GM21529 (cell line): Measurements from ENCODE around the gene SHC3.

Source experiments
- ATAC-seq: cut with Tn5 transposase; IDR thresholded peaks from one replicate; pipeline ENCODE4 v1.9.1; 2021; ENCODE audit not compliant: unreplicated experiment

The SHC3 gene

GRCh38 chr9:89186960-89187359 is 8.3 kb upstream of the SHC3 start:
- ATAC-seq, result no peak

GRCh38 chr9:89185980-89186379 is 7.4 kb upstream of the SHC3 start:
- no peak for ATAC-seq

- ATAC-seq, result no peak
Measured at GRCh38 chr9:89183146-89183545, 4.5 kb upstream of the SHC3 start.

GRCh38 chr9:89182369-89182768 is 3.8 kb upstream of the SHC3 start:
- no peak for ATAC-seq

- peak; percentile 56 for ATAC-seq
Measured at GRCh38 chr9:89179895-89180734, 1.5 kb upstream of the SHC3 start.

GRCh38 chr9:89179540-89179894 is 899 bp upstream of the SHC3 start:
- ATAC-seq, result no peak

- ATAC-seq, result no peak
Measured at GRCh38 chr9:89178830-89179539, 367 bp upstream of the SHC3 start.

GRCh38 chr9:89177012-89177943 is 1.3 kb downstream of the SHC3 start:
- ATAC-seq, result no peak

- no peak for ATAC-seq
Measured at GRCh38 chr9:89175828-89176261, 2.8 kb downstream of the SHC3 start.

GRCh38 chr9:89174291-89174690 is 4.3 kb downstream of the SHC3 start:
- no peak for ATAC-seq

- ATAC-seq, result no peak
Measured at GRCh38 chr9:89173072-89173471, 5.5 kb downstream of the SHC3 start.

- ATAC-seq, result no peak
Measured at GRCh38 chr9:89172398-89172797, 6.2 kb downstream of the SHC3 start.

- ATAC-seq, result no peak
Measured at GRCh38 chr9:89171693-89172092, 6.9 kb downstream of the SHC3 start.

- ATAC-seq, result no peak
Measured at GRCh38 chr9:89171231-89171630, 7.4 kb downstream of the SHC3 start.

- no peak for ATAC-seq
Measured at GRCh38 chr9:89168901-89169813, 9.5 kb downstream of the SHC3 start.

GRCh38 chr9:89167788-89168187 is 10.8 kb downstream of the SHC3 start:
- no peak for ATAC-seq

- ATAC-seq, result no peak
Measured at GRCh38 chr9:89166852-89167251, 11.8 kb downstream of the SHC3 start.

- no peak for ATAC-seq
Measured at GRCh38 chr9:89165880-89166279, 12.7 kb downstream of the SHC3 start.

- no peak for ATAC-seq
Measured at GRCh38 chr9:89165341-89165740, 13.3 kb downstream of the SHC3 start.

GRCh38 chr9:89161221-89161620 is 17.4 kb downstream of the SHC3 start:
- no peak for ATAC-seq
